ENCODE results near the gene PC. TPM values are rescaled to one million over a fixed set of nuclear protein-coding genes. Genes with fewer than 3 reads are reported as not detected.

PC gene
- total RNA-seq, 1 donor from 2014 or later: 5.0 TPM

GRCh38 chr11:66844496-66845142 is 113.6 kb downstream of the PC start:
- intact Hi-C loops (cut with micrococcal nuclease): loop anchor here (10.0 kb wide), 1 partner anchor 300 kb away; the partner anchor contains the start of genes ACTN3 and ZDHHC24
- TF ChIP-seq, protein P1, sequence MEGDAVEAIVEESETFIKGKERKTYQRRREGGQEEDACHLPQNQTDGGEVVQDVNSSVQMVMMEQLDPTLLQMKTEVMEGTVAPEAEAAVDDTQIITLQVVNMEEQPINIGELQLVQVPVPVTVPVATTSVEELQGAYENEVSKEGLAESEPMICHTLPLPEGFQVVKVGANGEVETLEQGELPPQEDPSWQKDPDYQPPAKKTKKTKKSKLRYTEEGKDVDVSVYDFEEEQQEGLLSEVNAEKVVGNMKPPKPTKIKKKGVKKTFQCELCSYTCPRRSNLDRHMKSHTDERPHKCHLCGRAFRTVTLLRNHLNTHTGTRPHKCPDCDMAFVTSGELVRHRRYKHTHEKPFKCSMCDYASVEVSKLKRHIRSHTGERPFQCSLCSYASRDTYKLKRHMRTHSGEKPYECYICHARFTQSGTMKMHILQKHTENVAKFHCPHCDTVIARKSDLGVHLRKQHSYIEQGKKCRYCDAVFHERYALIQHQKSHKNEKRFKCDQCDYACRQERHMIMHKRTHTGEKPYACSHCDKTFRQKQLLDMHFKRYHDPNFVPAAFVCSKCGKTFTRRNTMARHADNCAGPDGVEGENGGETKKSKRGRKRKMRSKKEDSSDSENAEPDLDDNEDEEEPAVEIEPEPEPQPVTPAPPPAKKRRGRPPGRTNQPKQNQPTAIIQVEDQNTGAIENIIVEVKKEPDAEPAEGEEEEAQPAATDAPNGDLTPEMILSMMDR (IDR thresholded peaks at IDR 0.05): no peak
- Mint-ChIP-seq H3K9me3 (no peaks in the 10 kb centered on the region), H3K27me3 (no peaks in the 10 kb centered on the region), H3K4me3 (peak overlapping the region; percentile 88), H3K27ac (peak overlapping the region; percentile 90), H3K36me3 (ENCODE audit: low read depth) (peaks cover 30% of the 10 kb centered on the region), H3K4me1 (peaks cover 38% of the 10 kb centered on the region)
- ChIA-PET POLR2A (interaction anchor here (1.1 to 7.4 kb wide), 4 partner anchors 9 to 167 kb away, joined by 3 to 123 read pairs (median 13); partner anchors contain the start of genes PC and RBM4B), CTCF (interaction anchor here (1.0 to 1.4 kb wide), 3 partner anchors 12 to 265 kb away, joined by 3 to 4 read pairs (median 3); no protein-coding TSS in a partner anchor)
- no peak for ATAC-seq (ENCODE audit: low read depth)
- DNase-seq: no peak

- Mint-ChIP-seq H3K9me3 (no peaks in the 10 kb centered on the region), H3K27me3 (no peaks in the 10 kb centered on the region), H3K36me3 (ENCODE audit: low read depth) (peaks cover 34% of the 10 kb centered on the region), H3K4me3 (peak overlapping the region; percentile 88), H3K4me1 (peaks cover 44% of the 10 kb centered on the region), H3K27ac (peak overlapping the region; percentile 90)
- TF ChIP-seq, protein P1 (IDR thresholded peaks at IDR 0.05): no peak
- ChIA-PET POLR2A (interaction anchor here (1.0 to 7.4 kb wide), 24 partner anchors 9 to 1229 kb away, joined by 3 to 123 read pairs (median 5); partner anchors contain the start of genes ACTN3, BRMS1, DPP3 and MRPL11), CTCF (interaction anchor here (1.3 to 1.4 kb wide), 2 partner anchors 26 to 264 kb away, joined by 3 to 4 read pairs; no protein-coding TSS in a partner anchor)
- ATAC-seq (ENCODE audit: low read depth) (no peak), DNase-seq (no peak)
- intact Hi-C loops (cut with micrococcal nuclease): loop anchor here (1.0 to 10.0 kb wide), 6 partner anchors 12 to 791 kb away; partner anchors contain the start of genes ACTN3, BRMS1, SF3B2 and ZDHHC24
Observed at GRCh38 chr11:66843776-66844495, 114.2 kb downstream of the PC start.

GRCh38 chr11:66842896-66843775 is 115.0 kb downstream of the PC start, which contains the start of gene RCE1:
TSS of gene RCE1 (plus strand) at chr11:66843441. CDS start at chr11:66843456, 15 bp downstream.
- no peaks in the 10 kb centered on the region for H3K27me3 Mint-ChIP-seq
- ChIA-PET CTCF (interaction anchor here (1.4 kb wide), 2 partner anchors 9 to 27 kb away, joined by 4 to 5 read pairs; no protein-coding TSS in a partner anchor), POLR2A (interaction anchor here (0.8 to 7.4 kb wide), 30 partner anchors 9 to 1228 kb away, joined by 3 to 123 read pairs (median 4); partner anchors contain the start of genes ACTN3, BRMS1, DPP3 and MRPL11)
- H3K9me3 Mint-ChIP-seq: no peaks in the 10 kb centered on the region
- peak within 1 kb of the TSS; percentile 90 for H3K27ac Mint-ChIP-seq
- TF ChIP-seq, protein P1 (IDR thresholded peaks at IDR 0.05): no peak
- H3K4me1 Mint-ChIP-seq: peaks cover 45% of the 10 kb centered on the region
- H3K4me3 Mint-ChIP-seq: peak within 1 kb of the TSS; percentile 92
- intact Hi-C loops (cut with micrococcal nuclease): loop anchor here (1.0 to 10.0 kb wide), 6 partner anchors 13 to 790 kb away; partner anchors contain the start of genes ACTN3, BRMS1, SF3B2 and ZDHHC24
- ATAC-seq (ENCODE audit: low read depth) (peak; percentile 91), DNase-seq (peak; percentile 93)
- peaks cover 35% of the 10 kb centered on the region for H3K36me3 Mint-ChIP-seq (ENCODE audit: low read depth)

DNA sequence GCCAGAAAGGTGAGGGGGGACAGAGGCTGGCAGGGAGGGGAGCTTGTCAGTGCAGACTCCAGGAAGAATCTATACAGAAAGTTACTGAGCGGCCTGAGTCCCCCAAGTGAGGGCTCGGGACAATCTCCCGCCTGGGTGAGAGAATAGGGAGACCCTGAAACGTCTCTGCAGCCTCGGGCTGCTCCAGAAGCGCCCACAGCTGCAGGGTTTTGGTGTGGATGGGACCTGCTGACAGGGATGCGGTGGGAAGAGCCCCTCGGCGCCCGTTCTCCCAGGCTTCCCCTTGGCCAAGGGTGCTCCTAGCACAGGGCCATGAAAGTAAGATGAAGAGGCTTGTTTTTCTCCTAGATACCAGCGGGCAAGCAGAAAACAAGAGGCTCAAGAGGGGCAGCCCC is 115.7 kb downstream of the PC start:
- Mint-ChIP-seq H3K27ac (peak overlapping the region; percentile 88), H3K4me1 (peaks cover 46% of the 10 kb centered on the region), H3K36me3 (ENCODE audit: low read depth) (peaks cover 36% of the 10 kb centered on the region), H3K4me3 (peak overlapping the region; percentile 92), H3K27me3 (no peaks in the 10 kb centered on the region), H3K9me3 (no peaks in the 10 kb centered on the region)
- TF ChIP-seq, protein P1 (IDR thresholded peaks at IDR 0.05): no peak
- DNase-seq (no peak), ATAC-seq (ENCODE audit: low read depth) (no peak)
- intact Hi-C loops (cut with micrococcal nuclease): loop anchor here (2.0 to 10.0 kb wide), 2 partner anchors 298 to 790 kb away; partner anchors contain the start of genes ACTN3, SF3B2 and ZDHHC24
- POLR2A ChIA-PET: interaction anchor here (0.8 to 7.4 kb wide), 24 partner anchors 8 to 553 kb away, joined by 3 to 123 read pairs (median 5); partner anchors contain the start of genes ACTN3, DPP3, MRPL11 and PELI3
- CTCF ChIA-PET: interaction anchor here (1.1 to 1.4 kb wide), 2 partner anchors 9 to 263 kb away, joined by 3 to 5 read pairs; no protein-coding TSS in a partner anchor

All from activated B cell treated with CpG ODN at 0.5 μM for 24 hours (primary cell).